ENCODE data around the gene NEUROD4.

- no peak for TF ChIP-seq REST (IDR thresholded peaks at IDR 0.05; ENCODE audit: insufficient read depth in 1 of 2, low read depth in 2 of 2, low read length in 2 of 2)
- no peak for TF ChIP-seq POLR2AphosphoS5 (IDR thresholded peaks at IDR 0.05; ENCODE audit: low read depth, low read length)
- no peak for TF ChIP-seq FOXP2 (optimal IDR thresholded peaks at IDR 0.05; ENCODE audit: borderline replicate concordance, extremely low read depth, extremely low read length, insufficient read depth)
- no peak for TF ChIP-seq SIN3A (IDR thresholded peaks at IDR 0.05; ENCODE audit: borderline replicate concordance, insufficient read depth, low read length)
- TF ChIP-seq TAF1 (IDR thresholded peaks at IDR 0.05; ENCODE audit: borderline replicate concordance, insufficient read depth, low read length), result no peak
Observed at GRCh38 chr12:55039395-55040354, 19.9 kb downstream of the NEUROD4 start.

Measured in PFSK-1 (cell line).